Kidney epithelial cell (primary cell): ENCODE data around the gene FSTL5. TPM values are rescaled to one million over a fixed set of nuclear protein-coding genes. Genes with fewer than 3 reads are reported as not detected.
A peak's percentile ranks its signal among the peaks of the same experiment; 100 is the strongest.

Source experiments
- DNase-seq: peaks from one replicate; pipeline ENCODE4 v3.0.0-alpha.2; 2010; ENCODE audit warnings: low read depth
- H3K27me3 ChIP-seq: 2 replicates; pipeline ENCODE4 v1.6.0; 2011; ENCODE audit warnings: low read length; ENCODE audit not compliant: control insufficient read depth, insufficient read depth
- H3K36me3 ChIP-seq: 2 replicates; pipeline ENCODE4 v1.5.1; 2011; ENCODE audit warnings: low read length; ENCODE audit not compliant: control insufficient read depth, insufficient read depth
- H3K4me3 ChIP-seq: 2 replicates; pipeline ENCODE4 v1.5.1; 2011; ENCODE audit warnings: low read depth, mild to moderate bottlenecking, control low read depth, low read length
- total RNA-seq: library from RNA; depleted of rRNA; stranded (reverse); fragments of >200 nt; gene quantifications from 2 replicates; pipeline ENCODE4 v1.2.3, GENCODE V29; 2015
- TF ChIP-seq, protein P1 (sequence below): IDR thresholded peaks from 2 replicates; pipeline ENCODE4 v1.5.1; 2011; ENCODE audit warnings: mild to moderate bottlenecking, moderate library complexity, low read length, control low read depth, inconsistent platforms; ENCODE audit not compliant: insufficient read depth, poor library complexity, severe bottlenecking

Gene FSTL5
- total RNA-seq, 1 donor from 2014 or later = not detected

GRCh38 chr4:161554372-161554990 lies 609.3 kb downstream of the FSTL5 start:
- TF ChIP-seq, protein P1, sequence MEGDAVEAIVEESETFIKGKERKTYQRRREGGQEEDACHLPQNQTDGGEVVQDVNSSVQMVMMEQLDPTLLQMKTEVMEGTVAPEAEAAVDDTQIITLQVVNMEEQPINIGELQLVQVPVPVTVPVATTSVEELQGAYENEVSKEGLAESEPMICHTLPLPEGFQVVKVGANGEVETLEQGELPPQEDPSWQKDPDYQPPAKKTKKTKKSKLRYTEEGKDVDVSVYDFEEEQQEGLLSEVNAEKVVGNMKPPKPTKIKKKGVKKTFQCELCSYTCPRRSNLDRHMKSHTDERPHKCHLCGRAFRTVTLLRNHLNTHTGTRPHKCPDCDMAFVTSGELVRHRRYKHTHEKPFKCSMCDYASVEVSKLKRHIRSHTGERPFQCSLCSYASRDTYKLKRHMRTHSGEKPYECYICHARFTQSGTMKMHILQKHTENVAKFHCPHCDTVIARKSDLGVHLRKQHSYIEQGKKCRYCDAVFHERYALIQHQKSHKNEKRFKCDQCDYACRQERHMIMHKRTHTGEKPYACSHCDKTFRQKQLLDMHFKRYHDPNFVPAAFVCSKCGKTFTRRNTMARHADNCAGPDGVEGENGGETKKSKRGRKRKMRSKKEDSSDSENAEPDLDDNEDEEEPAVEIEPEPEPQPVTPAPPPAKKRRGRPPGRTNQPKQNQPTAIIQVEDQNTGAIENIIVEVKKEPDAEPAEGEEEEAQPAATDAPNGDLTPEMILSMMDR = no peak
- Histone ChIP-seq H3K4me3 (no peak overlapping the region), H3K36me3 (no peaks in the 10 kb centered on the region), H3K27me3 (no peaks in the 10 kb centered on the region)
- peak; percentile 25 for DNase-seq

DNA sequence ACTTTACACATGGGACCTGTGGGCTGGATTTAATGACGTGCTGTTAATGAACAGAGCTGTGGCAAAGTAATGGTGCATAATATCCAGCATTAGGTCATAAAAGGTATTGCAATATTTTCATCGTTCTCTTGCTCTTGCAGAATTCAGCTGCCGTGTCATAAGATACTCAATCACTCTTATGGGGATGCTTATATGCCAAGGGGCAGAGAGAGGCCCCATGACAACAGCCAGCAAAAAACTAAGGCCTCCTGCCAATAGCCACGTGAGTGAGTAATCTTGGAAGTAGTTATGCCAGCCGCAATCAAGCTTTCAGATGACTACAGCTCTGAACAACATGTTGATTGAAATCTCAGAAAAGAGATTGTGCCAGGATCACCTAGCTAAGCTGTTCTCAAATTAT lies 616.9 kb downstream of the FSTL5 start:
- TF ChIP-seq, protein P1 = no peak
- DNase-seq = no peak
- Histone ChIP-seq H3K27me3 (no peaks in the 10 kb centered on the region), H3K4me3 (no peak overlapping the region), H3K36me3 (no peaks in the 10 kb centered on the region)

DNA sequence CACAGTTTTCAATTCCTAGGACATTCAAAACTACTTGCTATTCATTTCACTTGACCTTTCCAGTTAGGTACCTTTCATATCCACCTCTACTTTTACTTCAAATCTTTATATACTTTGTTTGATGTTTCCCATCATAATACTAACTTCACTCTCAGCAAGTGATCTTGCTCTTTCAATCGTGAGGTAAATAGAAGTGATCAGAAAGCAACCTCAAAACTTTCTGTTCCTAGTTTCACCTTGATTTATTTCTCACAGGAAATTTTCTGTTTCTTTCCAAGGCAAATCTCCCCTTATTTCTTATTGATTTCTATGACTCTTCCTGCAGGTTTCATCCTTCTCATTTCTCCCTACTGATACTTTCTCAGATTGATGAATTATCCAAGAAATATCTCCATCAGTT lies 623.5 kb downstream of the FSTL5 start:
- Histone ChIP-seq H3K27me3 (no peaks in the 10 kb centered on the region), H3K36me3 (no peaks in the 10 kb centered on the region), H3K4me3 (no peak overlapping the region)
- DNase-seq = no peak
- TF ChIP-seq, protein P1 = no peak

- Histone ChIP-seq H3K4me3 (no peak overlapping the region), H3K36me3 (no peaks in the 10 kb centered on the region), H3K27me3 (no peaks in the 10 kb centered on the region)
- DNase-seq = no peak
- TF ChIP-seq, protein P1 = no peak
These were observed 624.9 kb downstream of the FSTL5 start for GRCh38 chr4:161538941-161539340.

DNA sequence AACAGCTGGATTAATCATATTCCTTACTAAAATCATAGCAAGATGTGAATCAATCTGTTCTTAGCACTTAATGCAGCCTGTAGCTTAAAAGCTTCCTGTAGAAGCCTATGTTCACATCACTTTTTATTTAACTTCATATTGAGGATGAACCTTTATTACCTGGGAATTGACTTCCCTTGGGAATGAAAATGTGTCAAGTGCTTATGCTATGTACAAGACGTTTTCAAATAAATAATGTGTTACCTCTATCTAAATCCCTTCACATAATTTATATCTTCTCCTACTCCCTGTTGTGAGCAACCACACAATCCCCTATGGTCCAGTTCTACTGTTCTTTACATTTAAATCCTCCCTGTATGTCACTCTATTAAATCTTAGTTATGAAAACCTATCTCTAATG lies 633.1 kb downstream of the FSTL5 start:
- no peak for DNase-seq
- TF ChIP-seq, protein P1 = no peak
- H3K27me3 ChIP-seq = no peaks in the 10 kb centered on the region
- H3K4me3 ChIP-seq = no peak overlapping the region
- no peaks in the 10 kb centered on the region for H3K36me3 ChIP-seq

GRCh38 chr4:161525121-161525520 lies 638.7 kb downstream of the FSTL5 start:
- TF ChIP-seq, protein P1 = no peak
- H3K27me3 ChIP-seq = no peaks in the 10 kb centered on the region
- H3K36me3 ChIP-seq = no peaks in the 10 kb centered on the region
- no peak overlapping the region for H3K4me3 ChIP-seq
- DNase-seq = no peak
